Astrocyte of the spinal cord (primary cell): ENCODE results near the gene NEURL3.

Experiments used
- DNase-seq: peaks from one replicate; pipeline ENCODE4 v3.0.0; 2011; ENCODE audit warnings: low read depth, low spot score
- H3K4me3 ChIP-seq: 2 replicates; pipeline ENCODE4 v1.5.1; 2011; ENCODE audit warnings: low read depth, mild to moderate bottlenecking, low read length, moderate library complexity
- CTCF ChIP-seq: IDR thresholded peaks from 2 replicates; pipeline ENCODE4 v1.5.1; 2012; ENCODE audit warnings: low read depth, mild to moderate bottlenecking, low read length, inconsistent platforms
- in situ Hi-C: cut with HindIII; loops from 2 replicates; pipeline ENCODE4 v1.10.0; 2017; ENCODE audit warnings: low sequenced_read_pairs

Gene NEURL3

DNA sequence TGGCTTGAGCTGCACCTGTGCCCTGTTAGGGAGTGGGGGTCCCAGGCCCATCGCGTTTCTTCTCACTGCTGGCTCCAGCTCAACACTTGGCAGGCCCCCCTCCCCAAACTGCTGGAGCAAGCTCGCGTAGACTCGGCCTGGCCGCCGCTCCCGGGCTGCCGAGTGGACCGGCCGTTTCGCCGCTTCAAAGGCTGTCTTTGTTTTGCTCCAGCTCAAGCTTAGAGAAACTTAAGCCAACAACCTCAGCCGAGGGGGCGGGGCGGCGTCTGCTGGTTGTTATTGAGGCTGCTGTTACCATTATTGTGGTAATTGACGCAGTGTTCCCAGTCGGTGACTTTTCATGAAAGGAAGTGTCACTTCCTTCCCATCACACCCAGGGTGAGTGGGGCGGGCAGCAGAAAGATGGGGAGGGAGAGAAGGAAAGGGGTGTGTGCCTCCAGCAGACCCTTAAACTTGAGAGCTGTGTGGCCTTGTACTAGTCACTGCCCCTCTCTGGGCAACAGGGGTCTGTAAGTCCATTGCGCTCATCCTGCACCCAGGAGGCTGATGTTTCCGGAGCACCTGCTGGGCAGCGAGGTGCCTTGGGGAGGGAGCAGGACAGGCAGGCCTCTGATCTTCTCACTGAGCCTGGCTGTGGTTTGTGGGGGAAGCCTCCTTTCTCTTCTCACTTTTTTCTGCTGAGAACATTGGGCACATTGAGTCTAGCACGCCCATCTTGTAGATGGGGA, 33.5 kb upstream of the NEURL3 start:
- peak overlapping the region; percentile 63 for H3K4me3 ChIP-seq
- no peak for TF ChIP-seq CTCF
- peak; percentile 59 for DNase-seq
- in situ Hi-C loops = no loop called here

GRCh38 chr2:96537734-96538486, 32.8 kb upstream of the NEURL3 start:
- in situ Hi-C loops = no loop called here
- no peak for TF ChIP-seq CTCF
- no peak for DNase-seq
- peak overlapping the region; percentile 63 for H3K4me3 ChIP-seq

GRCh38 chr2:96537066-96537733, 32.0 kb upstream of the NEURL3 start:
- TF ChIP-seq CTCF = no peak
- in situ Hi-C loops = no loop called here
- peak overlapping the region; percentile 63 for H3K4me3 ChIP-seq
- DNase-seq = peak; percentile 66

DNA sequence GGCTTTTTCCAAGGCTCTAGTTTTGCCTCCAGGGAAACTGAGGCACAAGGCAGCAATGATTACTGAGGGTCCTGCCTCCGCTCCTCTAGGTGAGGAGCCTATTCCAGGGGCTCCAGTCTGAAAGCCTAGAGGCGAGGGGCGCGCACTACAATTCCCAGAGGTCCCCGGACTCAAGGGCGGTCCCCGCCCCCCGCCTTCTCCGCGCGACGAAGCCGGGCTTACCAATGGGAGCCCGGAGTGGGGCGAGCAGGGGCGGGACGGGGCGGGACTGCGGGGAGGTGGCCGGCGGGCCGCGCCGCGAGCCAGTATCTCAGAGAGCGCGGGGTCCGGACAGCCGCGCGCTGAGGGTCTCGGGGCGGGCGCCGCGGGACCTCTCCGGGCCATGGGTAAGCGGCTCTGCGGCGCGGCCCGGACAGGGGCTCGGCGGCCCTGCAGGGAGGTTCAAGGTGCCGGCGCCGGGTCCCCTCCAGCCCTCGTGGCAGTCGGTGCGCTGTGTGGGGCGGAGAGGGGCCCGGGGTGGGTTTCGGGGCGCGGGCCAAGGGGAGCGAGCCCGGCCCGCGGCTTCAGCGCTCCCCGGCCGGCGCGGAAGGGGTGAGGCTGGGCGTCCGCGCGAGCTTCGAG, 31.4 kb upstream of the NEURL3 start, which contains the start of gene ARID5A:
TSS of gene ARID5A (plus strand) at position 308 of the 621 bp plus-strand sequence. CDS start at position 383, 75 bp downstream.
- H3K4me3 ChIP-seq = peak within 1 kb of the TSS; percentile 63
- in situ Hi-C loops = no loop called here
- peak; percentile 24 for TF ChIP-seq CTCF
- peak; percentile 92 for DNase-seq

DNA sequence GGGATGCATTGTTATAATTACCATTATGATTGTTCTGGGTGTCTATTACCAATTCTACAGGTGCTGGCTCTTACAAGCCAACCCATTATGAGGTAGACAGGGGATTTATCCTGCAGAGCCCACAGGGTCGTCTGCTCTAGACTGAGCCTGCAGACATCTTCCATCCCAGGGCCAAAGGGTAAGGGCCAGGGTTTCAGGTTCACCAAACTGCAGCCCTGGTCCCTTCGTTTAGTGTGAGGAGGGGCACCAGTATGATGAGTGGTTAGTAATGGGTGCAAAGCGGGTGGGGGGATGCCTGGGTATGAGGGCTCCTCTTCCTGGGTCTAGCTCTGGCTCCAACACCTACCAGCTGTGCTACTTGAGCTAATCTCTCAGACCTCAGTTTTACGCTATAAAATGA, 30.2 kb upstream of the NEURL3 start:
- H3K4me3 ChIP-seq = no peak overlapping the region
- in situ Hi-C loops = no loop called here
- no peak for TF ChIP-seq CTCF
- no peak for DNase-seq

- no peak overlapping the region for H3K4me3 ChIP-seq
- DNase-seq = no peak
- in situ Hi-C loops = no loop called here
- TF ChIP-seq CTCF = no peak
Measured at GRCh38 chr2:96534701-96535181, 29.6 kb upstream of the NEURL3 start.
